A549 (cell line): ENCODE data around the gene ZNF322. TPM values are rescaled to one million over a fixed set of nuclear protein-coding genes. Genes with fewer than 3 reads are reported as not detected.

Experiments used
- ATAC-seq, 2 experiments: fragments of 200-7000 bp in 1 of 2; fragments of >200 bp in 1 of 2; cut with Nextera tagmentation in 1 of 2; cut with Tn5 transposase in 1 of 2; 3 replicates each; pipeline versions ENCODE4 v1.8.0 to v1.9.1; 2018 to 2020; ENCODE audit warnings: mild to moderate bottlenecking in 1 of 2, moderate library complexity in 1 of 2
- CTCF ChIA-PET: fragments of 300-600 bp; sonication (Branson Sonifier 250); formaldehyde crosslinking; extraction: SDS; loops from one replicate; lab custom pipeline; 2021; ENCODE audit warnings: antibody characterized with exemption, inconsistent platforms; lab: Yijun Ruan, JAX
- POLR2A ChIA-PET: fragments of 350-600 bp; formaldehyde crosslinking; extraction: SDS; loops from one replicate; lab custom pipeline; 2021; ENCODE audit warnings: antibody characterized with exemption, inconsistent platforms; lab: Yijun Ruan, JAX
- DNase-seq, 2 experiments: peaks; one replicate each; pipeline versions ENCODE4 v3.0.0 to v3.0.0-alpha.2; 2011 to 2016; ENCODE audit warnings: low read depth in 1 of 2, low spot score in 1 of 2
- FAIRE-seq: peaks from 2 replicates; lab custom pipeline; 2011; peaks lifted over from hg19 to GRCh38; lab: Jason Lieb, UNC
- H3K27ac ChIP-seq, 2 experiments: fragments of >200 bp; sonication (Bioruptor Twin); formaldehyde crosslinking; 3 replicates each; pipeline ENCODE4 v1.5.1; 2016 to 2017
- H3K4me1 ChIP-seq: fragments of >200 bp; sonication (Bioruptor Twin); formaldehyde crosslinking; 3 replicates; pipeline ENCODE4 v1.6.1; 2016
- H3K4me2 ChIP-seq: fragments of >200 bp; sonication (Bioruptor Twin); formaldehyde crosslinking; 3 replicates; pipeline ENCODE4 v1.6.1; 2016
- H3K4me3 ChIP-seq: fragments of >200 bp; sonication (Bioruptor Twin); formaldehyde crosslinking; 3 replicates; pipeline ENCODE4 v1.5.1; 2016
- H3K9me3 ChIP-seq: fragments of >200 bp; sonication (Bioruptor Twin); formaldehyde crosslinking; 3 replicates; pipeline ENCODE4 v1.6.1; 2016
- BHLHE40 ChIP-seq: IDR thresholded peaks from 2 replicates; pipeline ENCODE4 v1.6.1; 2012; ENCODE audit warnings: low read depth, low read length, inconsistent platforms
- EP300 ChIP-seq, 2 experiments: fragments of >200 bp; sonication (Bioruptor Twin); formaldehyde crosslinking; IDR thresholded peaks; 2 replicates in 1 of 2; 3 replicates in 1 of 2; pipeline ENCODE4 v1.6.1; 2016 to 2017
- FOSB ChIP-seq: fragments of 250-450 bp; sonication (Bioruptor Pico); IDR thresholded peaks from 2 replicates; pipeline ENCODE4 v1.5.0; 2020; ENCODE audit warnings: mild to moderate bottlenecking, moderate library complexity
- HEYL ChIP-seq: fragments of 250-450 bp; sonication (Bioruptor Pico); IDR thresholded peaks from 2 replicates; pipeline ENCODE4 v1.8.0; 2021; ENCODE audit warnings: mild to moderate bottlenecking, moderate library complexity
- JUNB ChIP-seq: fragments of >200 bp; sonication (Bioruptor Twin); formaldehyde crosslinking; IDR thresholded peaks from 2 replicates; pipeline ENCODE4 v1.6.1; 2016
- POLR2AphosphoS2 ChIP-seq: conservative IDR thresholded peaks from 2 replicates; pipeline ENCODE4 v1.6.1; 2012; ENCODE audit warnings: low read length, improper control_type of control experiment, inconsistent platforms
- RAD21 ChIP-seq, 2 experiments: fragments of >200 bp in 1 of 2; sonication (Bioruptor Twin) in 1 of 2; formaldehyde crosslinking in 1 of 2; IDR thresholded peaks in 1 of 2; conservative IDR thresholded peaks in 1 of 2; 2 replicates in 1 of 2; 3 replicates in 1 of 2; pipeline ENCODE4 v1.6.1; 2012 to 2018; ENCODE audit warnings: inconsistent platforms in 1 of 2
- SREBF2 ChIP-seq: fragments of 450-650 bp; IDR thresholded peaks from 2 replicates; pipeline ENCODE4 v1.6.1; 2014; ENCODE audit warnings: mild to moderate bottlenecking, moderate library complexity
- ZC3H11A ChIP-seq: fragments of 450-650 bp; IDR thresholded peaks from 2 replicates; pipeline ENCODE4 v1.6.1; 2014; ENCODE audit warnings: antibody characterized with exemption, mild to moderate bottlenecking
- WGBS: methylation state at CpG from one replicate; pipeline ENCODE4 v1.1.6; 2017; ENCODE audit errors: missing lambda C conversion rate; 5-methylcytosine and 5-hydroxymethylcytosine counted together
- polyA plus RNA-seq, 4 experiments: library from polyadenylated mRNA; depleted of rRNA in 3 of 4; stranded (reverse); fragments of >200 nt; fragmentation: RNase III in 1 of 4; extraction: RNeasy Plus Mini Kit Qiagen cat#74134 plus additional on column Dnase treatment in 1 of 4; gene quantifications; 2 replicates in 3 of 4; 3 replicates in 1 of 4; pipeline ENCODE4 v1.2.3, GENCODE V29; 2011 to 2017
- TF ChIP-seq, protein P1 (sequence below): fragments of 450-650 bp; IDR thresholded peaks from 2 replicates; pipeline ENCODE4 v1.6.1; 2014; ENCODE audit warnings: antibody characterized with exemption
- TF ChIP-seq, protein P2 (sequence below): fragments of >200 bp; sonication (Bioruptor Twin); formaldehyde crosslinking; IDR thresholded peaks from 2 replicates; pipeline ENCODE4 v1.6.1; 2016

Gene ZNF322
- polyA plus RNA-seq, 2 of the 4 experiments (the other 2 are of a cell fraction) = 6.0 to 14.5 TPM

DNA sequence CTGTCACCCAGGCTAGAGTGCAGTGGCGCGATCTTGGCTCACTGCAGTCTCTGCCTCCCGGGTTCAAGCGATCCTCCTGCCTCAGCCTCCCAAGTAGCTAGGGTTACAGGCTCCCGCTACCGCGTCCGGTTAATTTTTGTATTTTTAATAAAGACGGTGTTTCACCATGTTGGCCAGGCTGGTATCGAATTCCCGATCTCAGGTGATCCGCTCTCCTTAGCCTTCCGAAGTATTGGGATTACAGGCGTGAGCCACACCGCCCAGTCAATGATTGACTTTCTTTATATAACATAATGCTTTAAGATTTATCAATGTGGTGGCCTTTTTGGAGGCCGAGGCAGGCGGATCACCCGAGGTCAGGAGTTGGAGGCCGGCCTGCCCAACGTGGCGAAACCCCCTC lies 70.6 kb downstream of the ZNF322 start:
- ChIA-PET POLR2A (no interaction called here), CTCF (interaction anchor here (7.6 kb wide), 1 partner anchor 16 kb away, joined by 124 read pairs; no protein-coding TSS in a partner anchor)

More for the DNA sequence above, 70.6 kb downstream of the ZNF322 start:
- Histone ChIP-seq H3K4me3 (no peak overlapping the region), H3K4me2 (no peak overlapping the region), H3K27ac (no peak overlapping the region), H3K4me1 (no peaks in the 10 kb centered on the region), H3K9me3 (no peaks in the 10 kb centered on the region)
- DNase-seq (no peak), ATAC-seq (no peak), FAIRE-seq (no peak)
- TF ChIP-seq, protein P1, sequence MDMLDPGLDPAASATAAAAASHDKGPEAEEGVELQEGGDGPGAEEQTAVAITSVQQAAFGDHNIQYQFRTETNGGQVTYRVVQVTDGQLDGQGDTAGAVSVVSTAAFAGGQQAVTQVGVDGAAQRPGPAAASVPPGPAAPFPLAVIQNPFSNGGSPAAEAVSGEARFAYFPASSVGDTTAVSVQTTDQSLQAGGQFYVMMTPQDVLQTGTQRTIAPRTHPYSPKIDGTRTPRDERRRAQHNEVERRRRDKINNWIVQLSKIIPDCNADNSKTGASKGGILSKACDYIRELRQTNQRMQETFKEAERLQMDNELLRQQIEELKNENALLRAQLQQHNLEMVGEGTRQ = no peak
- TF ChIP-seq POLR2AphosphoS2 = no peak
- no peak for TF ChIP-seq BHLHE40
- TF ChIP-seq JUNB = no peak
- TF ChIP-seq EP300 (IDR thresholded peaks at IDR 0.05) = no peak
- TF ChIP-seq FOSB (CRISPR knock-in tag) = no peak
- TF ChIP-seq, protein P2, sequence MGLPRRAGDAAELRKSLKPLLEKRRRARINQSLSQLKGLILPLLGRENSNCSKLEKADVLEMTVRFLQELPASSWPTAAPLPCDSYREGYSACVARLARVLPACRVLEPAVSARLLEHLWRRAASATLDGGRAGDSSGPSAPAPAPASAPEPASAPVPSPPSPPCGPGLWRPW = no peak
- no peak for TF ChIP-seq SREBF2
- TF ChIP-seq HEYL = no peak
- no peak for TF ChIP-seq RAD21 (conservative IDR thresholded peaks at IDR 0.05 in 1 of 2, IDR thresholded peaks at IDR 0.05 in 1 of 2)
- TF ChIP-seq ZC3H11A = no peak
- 85% methylated on average over 21 of the region's 21 CpGs for WGBS

Other genes starting within 250 kb of the ZNF322 start
- gene BTN3A3, start 219.2 kb downstream of the ZNF322 start, polyA plus RNA-seq (2011; rRNA removed) = 2.7 and 3.9 TPM in 2 replicates
- 1.5 to 1.9 TPM (median 1.6 TPM) in 3 replicates for gene BTN3A3, start 219.2 kb downstream of the ZNF322 start, polyA plus RNA-seq (2017; fragmentation: RNase III; extraction: RNeasy Plus Mini Kit Qiagen cat#74134 plus additional on column Dnase treatment)
- gene BTN2A1, start 201.8 kb downstream of the ZNF322 start, polyA plus RNA-seq (2011; rRNA removed) = 20.7 and 21.8 TPM in 2 replicates
- gene BTN2A1, start 201.8 kb downstream of the ZNF322 start, polyA plus RNA-seq (2017; fragmentation: RNase III; extraction: RNeasy Plus Mini Kit Qiagen cat#74134 plus additional on column Dnase treatment) = 19.2 to 20.3 TPM (median 19.3 TPM) in 3 replicates
- gene BTN1A1, start 159.4 kb downstream of the ZNF322 start, polyA plus RNA-seq (2011; rRNA removed) = not detected in 2 replicates
- gene BTN1A1, start 159.4 kb downstream of the ZNF322 start, polyA plus RNA-seq (2017; fragmentation: RNase III; extraction: RNeasy Plus Mini Kit Qiagen cat#74134 plus additional on column Dnase treatment) = not detected in 3 replicates
- 59.0 and 62.9 TPM in 2 replicates for gene HMGN4, start 121.4 kb downstream of the ZNF322 start, polyA plus RNA-seq (2011; rRNA removed)
- 52.8 to 55.0 TPM (median 53.0 TPM) in 3 replicates for gene HMGN4, start 121.4 kb downstream of the ZNF322 start, polyA plus RNA-seq (2017; fragmentation: RNase III; extraction: RNeasy Plus Mini Kit Qiagen cat#74134 plus additional on column Dnase treatment)
- 10.6 and 11.9 TPM in 2 replicates for gene ABT1, start 62.8 kb downstream of the ZNF322 start, polyA plus RNA-seq (2011; rRNA removed)
- 10.6 to 11.5 TPM (median 11.1 TPM) in 3 replicates for gene ABT1, start 62.8 kb downstream of the ZNF322 start, polyA plus RNA-seq (2017; fragmentation: RNase III; extraction: RNeasy Plus Mini Kit Qiagen cat#74134 plus additional on column Dnase treatment)